GM23338 (cell line): Measurements from ENCODE around the gene CDKN1A. TPM values are rescaled to one million over a fixed set of nuclear protein-coding genes. Genes with fewer than 3 reads are reported as not detected.

Source experiments
- ATAC-seq: fragments of 200-7000 bp; cut with Tn5 transposase; 3 replicates; pipeline ENCODE4 v1.9.1; 2020
- DNase-seq: peaks from one replicate; pipeline ENCODE4 v3.0.0-alpha.2; 2015; ENCODE audit warnings: low spot score
- H2AFZ ChIP-seq: fragments of 200-600 bp; sonication (generic); 2 replicates; pipeline ENCODE4 v1.8.0; 2016; ENCODE audit warnings: antibody characterized with exemption, mild to moderate bottlenecking, moderate library complexity
- H3F3A ChIP-seq: fragments of 200-600 bp; sonication (generic); replicated peaks from 2 replicates; pipeline ENCODE4 v1.8.0; 2017; ENCODE audit warnings: antibody characterized with exemption, mixed run types, low read depth
- H3K27ac ChIP-seq: fragments of 200-600 bp; sonication (generic); 2 replicates; pipeline ENCODE4 v1.6.1; 2016; ENCODE audit warnings: low read depth
- H3K27me3 ChIP-seq: fragments of 200-600 bp; sonication (generic); 2 replicates; pipeline ENCODE4 v1.8.0; 2016; ENCODE audit warnings: mild to moderate bottlenecking, mixed run types, moderate library complexity; ENCODE audit not compliant: insufficient read depth
- H3K36me3 ChIP-seq: fragments of 200-600 bp; sonication (generic); 2 replicates; pipeline ENCODE4 v1.8.0; 2016; ENCODE audit warnings: mild to moderate bottlenecking; ENCODE audit not compliant: insufficient read depth
- H3K4me1 ChIP-seq: fragments of 200-600 bp; sonication (generic); 2 replicates; pipeline ENCODE4 v1.8.0; 2016; ENCODE audit warnings: mild to moderate bottlenecking, moderate library complexity; ENCODE audit not compliant: insufficient read depth
- H3K4me2 ChIP-seq: fragments of 200-600 bp; sonication (generic); 2 replicates; pipeline ENCODE4 v1.7.1; 2017; ENCODE audit warnings: mixed run types
- H3K4me3 ChIP-seq: fragments of 200-600 bp; sonication (generic); 2 replicates; pipeline ENCODE4 v1.6.1; 2016; ENCODE audit warnings: mixed run types
- H3K79me2 ChIP-seq: fragments of 200-600 bp; sonication (generic); replicated peaks from 2 replicates; pipeline ENCODE4 v1.8.0; 2017; ENCODE audit warnings: mild to moderate bottlenecking; ENCODE audit not compliant: insufficient read depth
- H3K9me2 ChIP-seq: fragments of 200-600 bp; sonication (generic); 2 replicates; pipeline ENCODE4 v1.8.0; 2017; ENCODE audit not compliant: insufficient read depth
- H4K20me1 ChIP-seq: fragments of 200-600 bp; sonication (generic); replicated peaks from 2 replicates; pipeline ENCODE4 v1.8.0; 2017; ENCODE audit warnings: mild to moderate bottlenecking; ENCODE audit not compliant: insufficient read depth
- H3K27ac Mint-ChIP-seq: 2 replicates; pipeline ENCODE4 v1.8.0; 2020; ENCODE audit warnings: inconsistent platforms, mild to moderate bottlenecking, moderate library complexity, mixed read lengths
- H3K27me3 Mint-ChIP-seq: 3 replicates; pipeline ENCODE4 v1.8.0; 2022; ENCODE audit warnings: low read depth, mild to moderate bottlenecking, moderate library complexity, mixed read lengths, inconsistent platforms; ENCODE audit not compliant: insufficient read depth, poor library complexity
- H3K36me3 Mint-ChIP-seq: 3 replicates; pipeline ENCODE4 v1.8.0; 2021; ENCODE audit warnings: low read depth, mild to moderate bottlenecking, inconsistent platforms, moderate library complexity, mixed read lengths
- H3K4me1 Mint-ChIP-seq: 3 replicates; pipeline ENCODE4 v1.8.0; 2020; ENCODE audit warnings: mild to moderate bottlenecking, inconsistent platforms, mixed read lengths
- H3K4me3 Mint-ChIP-seq: 3 replicates; pipeline ENCODE4 v1.8.0; 2021; ENCODE audit warnings: moderate library complexity, mild to moderate bottlenecking, inconsistent platforms, mixed read lengths
- H3K9me3 Mint-ChIP-seq: 3 replicates; pipeline ENCODE4 v1.8.0; 2020; ENCODE audit warnings: moderate library complexity, mild to moderate bottlenecking, inconsistent platforms, mixed read lengths
- CREB1 ChIP-seq: fragments of 250-450 bp; sonication (Bioruptor Pico); IDR thresholded peaks from 2 replicates; pipeline ENCODE4 v1.5.0; 2020; ENCODE audit warnings: low read depth, mild to moderate bottlenecking, moderate library complexity
- EZH2 ChIP-seq: fragments of 200-600 bp; sonication (generic); IDR thresholded peaks from one replicate; pipeline ENCODE4 v1.8.0; 2017; ENCODE audit warnings: antibody characterized with exemption, mild to moderate bottlenecking, low read depth; ENCODE audit not compliant: unreplicated experiment
- EZH2phosphoT487 ChIP-seq: fragments of 200-600 bp; sonication (generic); IDR thresholded peaks from one replicate; pipeline ENCODE4 v1.8.1; 2018; ENCODE audit warnings: antibody characterized with exemption; ENCODE audit not compliant: unreplicated experiment
- JUNB ChIP-seq: IDR thresholded peaks from one replicate; pipeline ENCODE4 v1.6.1; 2016; ENCODE audit warnings: antibody characterized with exemption; ENCODE audit not compliant: unreplicated experiment
- NANOG ChIP-seq: IDR thresholded peaks from 2 replicates; pipeline ENCODE4 v1.6.1; 2016; ENCODE audit warnings: antibody characterized with exemption, borderline replicate concordance
- POLR2AphosphoS5 ChIP-seq: IDR thresholded peaks from 2 replicates; pipeline ENCODE4 v1.6.1; 2016; ENCODE audit warnings: antibody characterized with exemption, low read depth
- ZNF114 ChIP-seq: fragments of 250-450 bp; sonication (Bioruptor Pico); IDR thresholded peaks from 2 replicates; pipeline ENCODE4 v1.5.0; 2020; ENCODE audit warnings: mild to moderate bottlenecking, moderate library complexity
- polyA plus RNA-seq: library from polyadenylated mRNA; unstranded; fragments of >200 nt; fragmentation: Nextera tagmentation; extraction: Ambion mirVana; gene quantifications from 2 replicates; pipeline ENCODE4 v1.2.1, GENCODE V29; 2016
- total RNA-seq: library from RNA; depleted of rRNA; stranded (reverse); fragments of >200 nt; shearing (Covaris generic); gene quantifications from 2 replicates; pipeline ENCODE4 v1.2.3, GENCODE V29; 2014
- TF ChIP-seq, protein P1 (sequence below): IDR thresholded peaks from 2 replicates; pipeline ENCODE4 v1.6.1; 2016; ENCODE audit warnings: antibody characterized with exemption
- TF ChIP-seq, protein P2 (sequence below), 2 experiments: fragments of 200-600 bp in 1 of 2; sonication (generic) in 1 of 2; conservative IDR thresholded peaks; 2 replicates each; pipeline versions ENCODE4 v1.5.1 to v1.6.1; 2016 to 2017; ENCODE audit warnings: antibody characterized with exemption in 2 of 2, low read depth in 2 of 2, mild to moderate bottlenecking in 2 of 2, moderate library complexity in 1 of 2

CDKN1A gene
- total and polyA plus RNA-seq, 2 experiments from 2014 or later: 31.5 to 45.6 TPM

DNA sequence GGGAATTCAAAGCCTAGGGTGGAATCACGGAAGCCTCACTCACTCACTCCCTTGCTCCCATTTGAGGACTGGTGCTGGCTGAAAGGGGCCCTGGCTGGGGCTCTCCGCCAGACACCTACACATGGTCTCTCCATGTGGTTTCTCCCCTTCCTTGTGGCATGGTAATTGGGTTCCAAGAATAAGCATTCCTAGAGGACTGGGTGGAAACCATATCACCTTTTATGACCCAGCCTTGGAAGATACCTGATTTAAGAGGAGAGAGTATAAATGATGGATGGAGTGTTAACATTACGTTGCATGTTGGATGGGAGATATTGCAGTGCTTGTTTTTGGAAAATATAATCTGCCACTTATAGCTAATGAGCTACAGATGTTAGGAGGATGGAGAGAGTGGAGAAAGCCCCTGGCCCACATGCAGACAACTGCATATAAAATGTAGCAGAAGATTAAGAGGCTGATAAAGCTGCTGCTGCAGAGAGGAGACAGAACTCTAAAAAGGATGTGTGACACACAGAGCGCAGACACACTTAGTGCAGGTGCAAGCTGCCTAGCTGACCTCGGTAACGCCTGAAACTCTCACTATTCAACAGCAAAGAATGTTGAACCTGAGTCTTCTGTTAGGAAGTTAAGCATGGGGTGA lies 23.3 kb upstream of the CDKN1A start (continued):
- TF ChIP-seq, protein P1, sequence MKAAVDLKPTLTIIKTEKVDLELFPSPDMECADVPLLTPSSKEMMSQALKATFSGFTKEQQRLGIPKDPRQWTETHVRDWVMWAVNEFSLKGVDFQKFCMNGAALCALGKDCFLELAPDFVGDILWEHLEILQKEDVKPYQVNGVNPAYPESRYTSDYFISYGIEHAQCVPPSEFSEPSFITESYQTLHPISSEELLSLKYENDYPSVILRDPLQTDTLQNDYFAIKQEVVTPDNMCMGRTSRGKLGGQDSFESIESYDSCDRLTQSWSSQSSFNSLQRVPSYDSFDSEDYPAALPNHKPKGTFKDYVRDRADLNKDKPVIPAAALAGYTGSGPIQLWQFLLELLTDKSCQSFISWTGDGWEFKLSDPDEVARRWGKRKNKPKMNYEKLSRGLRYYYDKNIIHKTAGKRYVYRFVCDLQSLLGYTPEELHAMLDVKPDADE: no peak
- TF ChIP-seq EZH2phosphoT487 (no peak), POLR2AphosphoS5 (no peak), EZH2 (no peak), ZNF114 (no peak)

GRCh38 chr6:36656441-36656840 lies 22.1 kb upstream of the CDKN1A start:
- Histone ChIP-seq H3K4me3 (no peak overlapping the region), H3K27me3 (peaks cover 6% of the 10 kb centered on the region; the same call in 1 of the 2 replicates), H4K20me1 (no peaks in the 10 kb centered on the region), H3K36me3 (no peaks in the 10 kb centered on the region), H3K9me2 (no peaks in the 10 kb centered on the region), H3K4me1 (no peaks in the 10 kb centered on the region), H3K4me2 (no peak overlapping the region), H3K27ac (no peak overlapping the region), H2AFZ (no peak overlapping the region), H3K79me2 (no peaks in the 10 kb centered on the region), H3F3A (0 out of 2 replicates have a peak, but pooled peaks cover 2% of the 10 kb centered on the region)
- Mint-ChIP-seq H3K4me1 (no peaks in the 10 kb centered on the region), H3K27ac (no peak overlapping the region), H3K36me3 (no peaks in the 10 kb centered on the region), H3K4me3 (no peak overlapping the region), H3K27me3 (peaks cover 6% of the 10 kb centered on the region), H3K9me3 (no peaks in the 10 kb centered on the region)
- ATAC-seq (no peak), DNase-seq (no peak)
- TF ChIP-seq CREB1 (CRISPR knock-in tag) (no peak), JUNB (no peak), NANOG (no peak)

- Histone ChIP-seq H3K79me2 (no peaks in the 10 kb centered on the region), H3F3A (0 out of 2 replicates have a peak, but pooled peaks cover 6% of the 10 kb centered on the region), H2AFZ (no peak overlapping the region), H3K27me3 (peaks cover 6% of the 10 kb centered on the region; the same call in 1 of the 2 replicates), H4K20me1 (no peaks in the 10 kb centered on the region), H3K9me2 (no peaks in the 10 kb centered on the region), H3K4me1 (no peaks in the 10 kb centered on the region), H3K4me2 (no peak overlapping the region), H3K4me3 (no peak overlapping the region), H3K36me3 (no peaks in the 10 kb centered on the region), H3K27ac (no peak overlapping the region)
- DNase-seq (no peak), ATAC-seq (no peak)
- no peaks in the 10 kb centered on the region for H3K36me3 Mint-ChIP-seq
- no peaks in the 10 kb centered on the region for H3K4me1 Mint-ChIP-seq
- no peak overlapping the region for H3K27ac Mint-ChIP-seq
- peaks cover 5% of the 10 kb centered on the region for H3K27me3 Mint-ChIP-seq
- H3K4me3 Mint-ChIP-seq: no peak overlapping the region
- TF ChIP-seq, protein P2, sequence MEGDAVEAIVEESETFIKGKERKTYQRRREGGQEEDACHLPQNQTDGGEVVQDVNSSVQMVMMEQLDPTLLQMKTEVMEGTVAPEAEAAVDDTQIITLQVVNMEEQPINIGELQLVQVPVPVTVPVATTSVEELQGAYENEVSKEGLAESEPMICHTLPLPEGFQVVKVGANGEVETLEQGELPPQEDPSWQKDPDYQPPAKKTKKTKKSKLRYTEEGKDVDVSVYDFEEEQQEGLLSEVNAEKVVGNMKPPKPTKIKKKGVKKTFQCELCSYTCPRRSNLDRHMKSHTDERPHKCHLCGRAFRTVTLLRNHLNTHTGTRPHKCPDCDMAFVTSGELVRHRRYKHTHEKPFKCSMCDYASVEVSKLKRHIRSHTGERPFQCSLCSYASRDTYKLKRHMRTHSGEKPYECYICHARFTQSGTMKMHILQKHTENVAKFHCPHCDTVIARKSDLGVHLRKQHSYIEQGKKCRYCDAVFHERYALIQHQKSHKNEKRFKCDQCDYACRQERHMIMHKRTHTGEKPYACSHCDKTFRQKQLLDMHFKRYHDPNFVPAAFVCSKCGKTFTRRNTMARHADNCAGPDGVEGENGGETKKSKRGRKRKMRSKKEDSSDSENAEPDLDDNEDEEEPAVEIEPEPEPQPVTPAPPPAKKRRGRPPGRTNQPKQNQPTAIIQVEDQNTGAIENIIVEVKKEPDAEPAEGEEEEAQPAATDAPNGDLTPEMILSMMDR (conservative IDR thresholded peaks at IDR 0.05; ENCODE audit: low read depth in 2 of 2): 0 out of 4 replicates have a peak, but pooled peaks of 1 of the 2 experiments have one; percentile 11
- TF ChIP-seq EZH2phosphoT487: no peak
- no peaks in the 10 kb centered on the region for H3K9me3 Mint-ChIP-seq
Measured at GRCh38 chr6:36657271-36657670, 21.2 kb upstream of the CDKN1A start.
